DMS53 treated with DMSO at 0.1 percent for 48 hours (cell line): ENCODE data around the gene P4HB.

Experiments used
- DNase-seq: peaks from one replicate; lab custom pipeline; 2025; ENCODE audit not compliant: unreplicated experiment; lab: John Stamatoyannopoulos, UW

The P4HB gene

DNA sequence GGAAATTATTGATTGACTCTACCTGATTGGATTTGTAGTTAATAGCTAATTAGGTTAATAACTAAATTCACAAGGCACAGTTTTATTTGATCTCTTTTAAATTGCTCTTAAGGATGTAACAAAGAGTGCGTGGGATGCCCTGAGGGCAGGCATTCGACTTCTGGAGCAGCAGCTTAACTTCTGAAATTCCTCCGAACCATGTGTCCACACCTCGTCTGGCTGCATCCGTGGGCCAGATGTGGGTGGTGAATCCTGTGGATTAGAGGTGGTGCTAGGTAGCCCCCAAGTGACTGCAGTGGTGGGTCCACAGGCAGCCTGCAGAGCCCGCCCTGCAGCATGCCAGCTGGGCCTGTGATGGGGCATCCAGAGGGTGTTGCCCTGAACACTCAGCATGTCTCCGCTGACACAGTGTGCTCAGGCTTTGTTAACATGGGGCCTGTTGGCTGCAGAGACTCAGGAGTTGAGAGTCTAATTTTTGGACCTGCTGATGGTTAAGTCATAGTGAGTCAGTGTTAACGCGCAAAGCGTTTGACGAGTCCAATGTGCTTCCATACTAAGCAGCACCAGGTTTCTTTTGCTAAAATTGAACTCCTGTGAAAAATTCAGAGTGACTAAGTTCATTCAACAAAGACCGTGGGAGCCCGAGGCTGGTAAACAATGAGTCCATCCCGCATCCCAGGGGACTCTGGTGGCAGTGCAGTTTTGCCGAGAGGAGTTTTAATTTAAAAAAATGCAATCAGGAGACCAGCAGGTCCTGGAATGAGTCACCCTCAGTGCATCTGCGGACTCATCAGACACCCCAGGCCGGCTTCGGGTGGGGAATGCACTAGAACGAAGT is 37.9 kb upstream of the P4HB start:
- no peak for DNase-seq

DNA sequence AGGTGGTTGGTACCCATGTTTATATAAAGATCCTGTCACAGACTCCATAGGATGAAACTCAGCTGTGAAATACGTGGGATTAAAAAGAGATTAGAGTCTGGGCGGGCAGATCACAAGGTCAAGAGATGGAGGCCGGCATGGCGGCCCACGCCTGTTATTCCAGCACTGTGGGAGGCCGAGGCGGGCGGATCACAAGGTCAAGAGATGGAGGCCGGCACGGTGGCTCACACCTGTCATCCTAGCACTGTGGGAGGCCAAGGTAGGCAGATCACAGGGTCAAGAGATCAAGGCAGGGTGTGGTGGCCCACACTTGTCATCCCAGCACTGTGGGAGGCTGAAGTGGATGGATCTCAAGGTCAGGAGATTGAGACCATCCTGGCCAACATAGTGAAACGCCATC is 35.1 kb upstream of the P4HB start:
- DNase-seq = no peak

DNA sequence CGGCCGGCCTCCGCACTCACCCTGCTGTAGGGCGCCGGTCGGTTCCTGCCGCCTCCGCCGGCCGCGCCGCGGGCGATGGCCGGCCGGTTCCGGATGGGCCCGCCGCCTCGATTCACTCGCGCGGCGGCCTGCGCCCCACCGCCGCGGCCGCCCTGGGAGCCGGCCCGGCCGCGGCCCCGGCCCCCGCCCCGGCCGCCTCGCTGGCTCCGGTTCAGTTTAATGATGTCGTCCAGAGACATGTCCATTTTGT is 30.9 kb upstream of the P4HB start:
- DNase-seq = no peak

DNA sequence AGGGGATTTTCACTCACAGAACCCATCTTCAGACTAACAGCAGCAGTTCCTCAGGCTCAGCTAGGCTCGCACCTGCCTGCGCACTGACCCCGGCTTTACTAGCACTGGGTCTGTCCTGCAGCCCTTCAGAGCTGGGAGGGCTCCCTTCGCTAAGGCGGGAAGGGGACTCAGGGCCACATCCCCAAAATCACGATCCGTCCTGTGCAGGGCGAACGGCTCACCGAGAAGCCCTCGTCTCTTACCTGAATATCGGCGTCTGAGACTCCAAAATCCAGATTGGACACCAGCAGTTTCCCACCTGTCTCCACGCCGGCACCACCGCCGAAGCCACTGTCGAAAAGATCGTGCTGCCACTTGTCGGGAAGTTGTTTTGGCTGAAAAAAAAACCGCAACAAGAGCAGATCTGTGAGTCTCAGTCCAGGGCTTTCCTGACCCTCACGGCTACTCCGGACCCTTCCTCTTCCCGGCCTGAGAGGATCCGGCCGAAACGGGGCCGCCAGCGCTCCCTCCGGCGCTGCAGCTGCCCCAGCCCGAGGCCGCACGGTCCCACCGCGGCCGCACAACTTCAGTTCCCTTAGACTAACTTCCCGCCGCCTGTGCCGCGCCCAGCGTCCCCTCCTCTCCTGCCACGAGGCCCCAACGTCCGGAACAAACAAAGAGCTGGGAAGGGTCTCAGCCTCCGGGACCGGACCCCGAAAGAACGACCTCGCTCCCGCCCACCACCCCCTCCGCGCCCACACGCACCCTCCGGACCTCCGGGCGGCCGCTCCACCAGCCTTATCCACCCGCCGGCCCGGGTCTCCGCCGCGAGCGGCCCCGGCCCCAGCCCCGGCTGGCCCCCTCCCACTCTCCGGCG is 30.3 kb upstream of the P4HB start:
- DNase-seq = no peak

DNA sequence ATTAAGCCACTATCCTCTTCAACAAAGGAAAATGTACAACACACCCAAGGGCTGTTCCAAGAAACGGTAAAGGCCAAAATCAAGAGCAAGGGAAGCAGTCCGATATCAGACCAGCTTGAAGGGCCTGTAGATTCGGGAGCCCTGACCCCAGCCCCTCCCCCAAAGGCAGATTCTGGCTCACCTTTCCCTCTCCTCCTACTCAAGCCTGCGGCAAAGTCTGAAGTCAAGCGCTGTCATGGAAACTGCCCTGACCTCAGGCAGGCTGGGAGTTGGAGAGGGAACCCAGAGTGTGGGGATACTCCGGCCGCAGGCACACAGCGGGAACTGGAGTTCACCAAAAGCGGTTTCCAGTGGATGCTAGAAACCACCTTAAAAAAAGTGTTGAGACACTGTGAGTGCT is 29.3 kb upstream of the P4HB start:
- no peak for DNase-seq

DNA sequence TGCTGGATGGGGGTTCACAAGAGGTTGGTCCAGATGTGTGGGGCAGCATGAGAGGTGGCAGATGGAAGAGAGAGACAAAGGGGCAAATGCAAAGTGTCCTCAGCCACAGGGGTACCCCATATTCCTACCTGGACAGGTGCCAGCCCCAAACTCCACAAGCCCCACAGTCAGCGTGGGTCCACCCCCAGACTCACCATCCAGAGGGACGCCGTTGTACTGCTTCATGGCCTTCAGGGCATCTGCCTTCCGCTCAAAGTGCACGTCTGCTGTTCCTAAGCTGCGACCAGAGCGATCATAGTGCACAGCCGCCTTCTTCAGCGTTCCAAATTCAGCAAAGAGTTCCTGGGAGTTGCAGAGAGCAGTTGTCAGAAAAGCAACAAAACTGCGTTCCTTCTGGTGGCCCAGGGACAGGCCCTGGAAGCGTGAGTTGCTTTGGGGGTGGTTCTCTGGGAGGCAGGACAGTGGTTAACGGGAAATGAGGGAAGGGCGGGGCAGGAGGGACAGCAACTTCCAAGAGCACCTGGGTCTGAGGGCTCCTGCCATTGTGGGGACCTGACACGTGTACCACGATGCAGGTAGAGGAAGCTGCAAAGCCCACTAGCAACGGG is 28.8 kb upstream of the P4HB start:
- DNase-seq = no peak

DNA sequence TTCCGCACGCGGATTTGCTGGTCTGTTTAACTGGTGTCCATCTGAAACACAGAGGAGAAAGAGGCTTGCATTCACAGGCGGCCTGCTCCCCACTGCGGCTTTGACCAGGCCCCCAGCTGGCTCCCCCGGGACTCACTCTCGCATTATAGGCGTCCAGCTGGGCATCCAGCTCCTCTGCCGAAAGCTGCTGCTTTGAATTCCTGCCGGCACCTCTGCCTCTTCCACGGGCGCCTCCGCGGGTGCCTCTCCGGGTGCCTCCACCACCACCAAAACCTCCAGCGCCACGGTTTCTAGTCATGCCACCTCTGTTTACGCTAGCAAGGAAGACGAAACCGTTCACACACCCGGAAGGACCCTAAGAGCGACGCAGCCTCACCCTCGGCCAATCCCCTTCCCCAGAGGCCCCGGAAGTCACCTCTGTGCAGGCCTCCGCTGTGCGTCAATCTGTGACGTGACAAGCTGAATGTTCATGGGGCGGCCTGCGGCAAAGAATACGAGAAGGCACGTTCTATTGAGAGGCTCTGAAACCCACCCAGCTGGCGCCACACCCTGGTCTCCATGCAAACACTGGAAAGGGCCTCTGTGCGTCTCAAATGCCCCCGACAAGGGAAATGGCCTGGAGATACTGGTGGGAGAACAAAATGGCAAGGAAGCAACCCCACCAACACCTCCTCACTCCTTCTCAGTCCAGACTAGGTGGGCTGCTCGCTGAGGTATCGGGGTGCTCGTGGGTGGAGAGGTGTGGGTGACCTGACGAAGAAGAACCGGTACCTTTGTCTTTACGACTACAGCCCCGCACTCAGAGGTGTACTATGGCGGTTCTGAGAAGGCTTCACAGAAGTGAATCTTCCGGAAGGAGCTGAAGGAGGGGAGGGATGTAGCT is 28.0 kb upstream of the P4HB start:
- DNase-seq = no peak

DNA sequence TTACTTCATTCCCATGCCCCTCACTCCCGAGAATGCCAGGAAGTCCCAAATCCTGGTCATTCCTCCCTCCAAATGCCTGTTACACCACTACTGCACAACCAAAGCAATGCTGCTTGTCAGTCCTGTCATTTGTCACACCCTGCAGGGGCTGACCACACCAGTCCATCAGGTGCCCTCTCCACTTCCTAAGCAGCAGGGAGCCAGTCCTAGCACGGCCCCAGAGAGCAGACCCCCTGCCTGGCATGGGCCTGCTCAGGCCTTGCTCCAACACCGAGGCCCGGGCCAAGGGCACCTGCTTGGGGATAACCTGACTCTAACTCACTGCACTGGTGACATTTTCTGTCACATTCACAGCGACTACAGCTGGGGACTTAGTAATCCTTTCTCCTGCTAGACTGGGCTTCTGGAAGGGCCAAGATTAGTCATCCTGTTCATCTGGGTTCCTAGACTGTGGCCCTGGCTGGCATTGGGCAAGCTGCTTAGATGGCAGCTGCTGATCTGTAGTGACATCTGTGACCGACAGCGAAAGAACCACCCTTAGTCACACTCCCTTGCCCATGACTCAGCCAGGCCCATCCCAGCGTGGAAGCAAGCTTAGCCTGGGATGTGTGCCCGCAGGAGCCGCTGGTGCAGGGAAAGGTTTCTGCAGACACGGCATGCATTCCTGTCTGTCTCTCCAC is 25.7 kb upstream of the P4HB start:
- no peak for DNase-seq

DNA sequence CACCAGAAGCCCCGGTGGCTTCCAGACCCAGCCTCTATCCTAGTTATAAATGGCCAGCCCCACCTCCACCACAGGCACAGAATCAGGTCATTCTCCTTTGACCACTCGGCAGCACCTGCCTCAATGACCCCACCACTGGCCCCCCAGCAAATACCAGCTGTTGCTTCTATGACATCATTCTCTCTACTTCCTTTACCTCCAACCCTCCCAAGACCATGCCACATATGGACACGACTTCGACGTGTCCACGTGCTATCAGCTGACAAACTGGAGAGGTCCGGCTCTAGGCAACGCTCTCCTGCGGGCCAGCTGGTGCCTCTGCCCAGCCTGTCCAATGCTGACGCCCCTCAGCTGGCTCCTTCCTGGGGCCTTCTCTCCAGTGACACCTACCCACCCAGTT is 25.1 kb upstream of the P4HB start:
- no peak for DNase-seq

DNA sequence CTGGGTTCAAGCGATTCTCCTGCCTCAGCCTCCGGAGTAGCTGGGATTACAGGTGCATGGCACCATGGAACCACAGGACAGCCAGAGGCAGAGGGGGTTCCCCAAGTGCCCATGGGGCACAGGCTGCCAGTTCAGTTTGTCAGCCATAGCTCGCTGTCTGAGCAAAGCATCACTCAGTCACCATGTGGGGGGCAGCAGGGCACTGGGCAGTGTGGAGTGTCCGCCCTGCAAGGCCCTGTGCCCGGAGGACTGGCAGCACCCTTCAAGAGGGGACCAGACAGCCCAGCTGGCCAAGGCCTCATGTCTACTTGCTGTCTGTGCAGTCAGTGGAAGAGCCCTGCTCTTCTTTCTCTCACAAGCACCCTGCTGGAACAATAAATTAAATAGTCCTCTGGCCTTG is 24.6 kb upstream of the P4HB start:
- DNase-seq = no peak

DNA sequence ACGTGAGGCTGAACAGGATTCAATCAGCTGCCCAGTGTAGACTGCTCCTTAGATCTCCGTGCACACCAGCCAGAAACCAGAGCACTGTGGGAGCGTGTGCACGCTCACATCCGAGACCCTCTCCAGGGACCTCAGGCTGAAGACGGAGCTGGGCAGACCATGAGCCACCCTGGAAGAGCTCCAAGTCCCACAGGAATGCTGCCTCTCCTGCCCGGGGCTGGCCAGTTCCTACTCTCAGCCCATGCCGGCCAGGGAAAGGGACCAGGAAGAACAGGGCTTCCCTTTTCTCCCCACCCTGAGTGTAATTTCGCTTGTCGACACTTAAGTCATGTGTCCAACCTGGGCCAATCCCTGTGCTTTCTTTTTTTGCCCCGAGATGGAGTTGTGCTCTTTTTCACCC is 24.2 kb upstream of the P4HB start:
- no peak for DNase-seq

DNA sequence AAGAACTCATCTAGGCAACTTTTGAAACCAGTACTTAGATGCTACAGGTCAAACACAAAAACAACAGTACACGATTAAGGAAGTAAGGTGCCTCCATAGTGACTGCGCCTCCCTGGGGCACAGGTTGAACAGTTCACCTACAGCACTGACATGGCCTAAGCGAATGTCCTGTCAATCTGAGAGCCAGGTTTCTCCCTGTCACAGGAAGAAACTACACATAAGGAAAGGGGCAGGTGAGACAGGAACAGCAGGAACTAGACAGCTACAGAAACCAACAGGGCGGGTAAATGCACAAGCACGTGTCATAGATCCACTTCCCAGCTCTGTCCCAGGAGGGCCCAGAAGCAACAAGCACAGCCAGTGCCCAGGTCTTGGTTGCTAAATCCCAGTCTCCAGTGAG is 18.8 kb upstream of the P4HB start:
- DNase-seq = no peak

DNA sequence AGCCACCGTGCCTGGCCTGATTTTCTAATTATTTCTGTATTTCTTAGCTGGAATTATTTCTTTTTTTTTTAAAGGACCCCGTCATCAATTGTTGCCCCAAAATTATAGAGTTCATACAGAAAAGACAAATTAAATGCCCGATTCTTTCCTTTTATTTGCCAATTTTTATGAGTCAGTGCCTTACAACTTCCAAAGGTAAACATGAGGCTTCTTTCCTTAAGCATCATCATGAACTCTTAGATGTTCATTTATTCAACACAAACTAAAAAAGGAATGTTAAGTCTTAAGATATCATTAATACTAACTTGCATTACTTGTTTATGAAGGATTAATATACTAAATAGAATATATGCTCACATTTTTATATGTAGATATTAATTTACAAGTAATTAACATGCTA is 18.0 kb upstream of the P4HB start:
- no peak for DNase-seq

DNA sequence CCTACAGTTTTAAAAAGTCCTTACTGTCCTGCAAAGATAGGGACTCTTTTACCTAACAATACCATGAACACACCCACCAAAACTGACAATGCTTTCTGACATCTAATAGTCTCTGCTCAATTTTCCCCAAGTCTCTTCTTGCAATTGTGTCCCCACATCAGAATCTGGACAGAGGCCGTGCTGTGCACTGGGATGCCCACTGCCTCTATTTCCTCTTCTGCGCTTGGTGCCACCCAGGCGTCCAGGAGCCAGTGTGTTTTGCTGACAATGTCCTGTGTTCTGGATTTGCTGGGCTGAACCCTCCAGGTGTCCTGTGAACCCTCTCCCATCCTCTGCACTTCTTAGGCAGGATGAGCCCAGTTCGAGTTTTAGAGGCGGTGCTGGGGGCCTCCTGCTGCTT is 17.2 kb upstream of the P4HB start:
- no peak for DNase-seq

DNA sequence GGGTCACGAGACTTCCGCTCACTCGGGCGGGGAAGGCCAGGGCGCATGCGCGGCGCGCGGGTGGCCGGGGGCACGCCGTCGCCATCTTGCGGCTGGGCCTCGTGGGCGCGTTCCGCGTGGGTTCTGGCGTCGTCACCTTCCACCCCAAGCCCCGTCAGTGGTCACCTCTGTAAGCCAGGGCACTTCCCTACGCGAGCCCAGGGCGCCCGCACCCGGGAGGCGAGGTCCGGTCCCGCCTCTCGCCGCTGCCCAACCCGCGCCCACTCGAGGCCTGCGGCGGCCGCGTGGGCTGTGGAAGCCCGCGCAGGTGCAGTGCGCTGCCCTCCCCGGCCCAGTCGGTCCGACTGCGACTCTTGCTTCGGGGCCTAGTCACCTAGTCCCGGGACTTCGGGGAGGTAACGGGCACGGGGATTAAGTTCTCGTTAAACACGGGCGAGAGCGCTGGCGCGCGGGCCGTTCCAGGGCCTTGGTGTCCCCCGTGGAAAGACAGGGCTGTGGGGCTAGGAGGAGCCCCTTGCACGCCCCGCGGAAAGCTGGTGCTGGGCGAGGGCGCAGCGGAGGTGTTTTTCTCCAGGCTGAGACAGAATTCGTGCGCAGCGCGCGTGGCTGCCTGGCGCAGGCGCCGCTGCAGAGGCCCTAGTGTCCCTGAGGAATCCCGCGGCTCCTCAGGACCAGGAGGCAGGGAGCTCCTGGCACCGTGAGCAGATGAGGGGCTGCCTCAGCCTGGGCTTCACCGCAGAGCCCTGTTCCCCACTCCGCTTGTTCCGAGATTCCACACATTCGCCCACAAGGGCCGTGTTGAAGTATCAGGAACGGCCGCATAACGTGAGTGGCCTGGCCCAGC is 11.3 kb upstream of the P4HB start:
- DNase-seq = peak; percentile 80

DNA sequence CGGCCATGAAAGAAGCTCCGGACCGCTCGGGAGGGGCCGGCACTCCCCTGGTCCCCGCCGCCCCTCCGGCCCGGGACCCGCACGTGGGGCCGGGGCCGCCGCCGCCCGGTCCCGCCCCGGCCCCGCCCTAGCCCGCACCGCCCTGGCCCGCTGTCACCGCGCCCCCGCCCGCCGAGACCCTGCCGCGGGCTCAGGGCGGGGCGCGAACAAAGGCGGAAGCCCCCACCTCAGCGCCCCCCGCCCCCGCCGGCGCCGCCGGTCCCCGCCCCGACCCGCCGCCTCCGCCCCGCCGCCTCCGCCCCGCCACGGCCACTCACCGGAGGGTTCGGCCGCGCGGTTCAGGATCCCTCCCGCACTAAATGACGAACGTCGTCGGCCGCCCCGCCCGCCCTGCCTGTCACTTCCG is 10.6 kb upstream of the P4HB start, which contains the start of gene ARHGDIA:
ARHGDIA (minus strand) TSS at position 357 of the 406 bp plus-strand sequence. CDS start 1,407 bp downstream, outside the sequence.
- no peak for DNase-seq

DNA sequence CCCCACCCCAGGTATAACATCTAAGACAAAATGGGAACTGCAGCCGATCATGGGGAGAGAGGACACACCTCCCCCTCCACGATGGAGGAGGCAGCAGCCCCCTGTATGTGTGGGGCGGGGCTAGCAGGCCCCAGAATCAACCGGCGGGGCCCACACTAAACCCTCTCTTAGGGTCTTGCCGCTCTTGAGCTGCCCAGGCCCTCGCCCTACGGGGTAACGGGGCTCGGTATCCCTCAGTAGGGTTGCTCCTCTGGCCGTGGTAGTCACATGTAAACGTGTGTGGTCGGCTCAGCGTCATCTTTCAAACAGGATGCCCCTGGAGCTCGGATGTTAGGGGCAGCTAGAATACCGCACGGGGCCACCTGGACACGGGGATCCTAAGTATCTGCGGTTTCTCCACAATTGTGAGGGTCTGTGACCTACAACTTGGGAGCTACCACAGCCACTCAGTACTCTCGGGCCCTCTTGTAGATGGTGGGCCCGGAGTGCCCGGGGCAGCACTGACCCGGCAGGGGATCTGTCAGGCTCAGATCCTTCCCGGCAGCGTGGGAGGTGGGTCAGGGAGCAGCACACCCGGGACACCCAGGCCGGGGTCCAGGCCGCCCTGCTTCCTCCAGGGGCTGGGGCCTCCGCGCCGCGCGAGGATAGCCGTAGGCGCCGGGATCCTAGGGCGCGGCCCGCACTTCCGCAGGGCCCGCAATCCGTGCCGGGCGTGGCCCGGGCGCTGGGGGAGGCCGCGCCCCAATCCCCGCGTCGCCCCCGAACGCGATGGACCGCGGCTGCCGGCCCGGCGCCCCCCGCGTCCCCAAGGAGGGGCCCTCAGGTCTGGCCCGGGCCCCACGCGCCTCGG is 10.0 kb upstream of the P4HB start:
- DNase-seq = no peak

DNA sequence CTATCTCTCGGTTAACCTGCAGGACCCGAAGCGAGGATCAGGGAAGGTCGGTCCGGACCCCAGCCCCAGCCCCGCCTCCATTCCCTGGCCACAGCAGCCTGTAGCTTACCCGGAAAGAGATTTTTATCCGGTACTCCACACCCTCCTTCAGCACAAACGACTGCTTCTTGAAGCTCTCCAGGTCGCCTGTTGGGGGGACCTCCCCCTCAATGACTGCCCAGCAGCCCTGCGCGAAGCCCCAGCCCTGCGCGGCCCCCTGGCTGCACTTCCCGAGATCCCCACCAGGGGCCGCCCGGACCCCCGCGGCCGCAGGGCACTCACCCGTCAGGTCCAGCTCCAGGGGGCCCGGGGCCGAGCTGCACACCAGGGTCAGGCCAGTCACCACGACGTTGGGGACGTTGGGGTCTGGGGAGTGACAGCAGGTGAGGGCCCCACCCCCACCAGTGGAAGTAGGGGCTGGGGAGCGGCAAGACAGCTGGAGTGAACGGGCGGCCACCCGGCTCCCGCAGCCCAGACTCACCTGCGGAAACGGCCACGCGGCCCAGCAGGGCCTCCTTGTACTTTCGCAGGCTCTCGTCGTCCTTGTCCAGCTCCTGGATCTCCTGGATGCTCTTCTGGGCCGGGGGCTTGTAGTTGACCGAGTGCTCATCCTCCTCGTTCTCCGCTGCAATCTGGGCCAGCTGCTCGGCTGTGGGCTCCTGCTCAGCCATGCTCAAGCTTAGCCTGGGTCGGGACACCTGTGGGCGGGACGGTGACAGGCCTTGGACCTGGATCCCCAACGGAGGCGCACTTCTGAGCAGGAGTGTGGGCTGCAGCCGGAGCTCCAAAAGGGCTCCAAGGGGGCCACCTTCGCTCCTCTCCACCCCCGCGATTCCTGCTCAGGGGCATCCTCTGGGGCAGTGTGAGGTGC is 9.1 kb upstream of the P4HB start:
- no peak for DNase-seq
